ENCODE measurements around the gene CERS3.

DNA sequence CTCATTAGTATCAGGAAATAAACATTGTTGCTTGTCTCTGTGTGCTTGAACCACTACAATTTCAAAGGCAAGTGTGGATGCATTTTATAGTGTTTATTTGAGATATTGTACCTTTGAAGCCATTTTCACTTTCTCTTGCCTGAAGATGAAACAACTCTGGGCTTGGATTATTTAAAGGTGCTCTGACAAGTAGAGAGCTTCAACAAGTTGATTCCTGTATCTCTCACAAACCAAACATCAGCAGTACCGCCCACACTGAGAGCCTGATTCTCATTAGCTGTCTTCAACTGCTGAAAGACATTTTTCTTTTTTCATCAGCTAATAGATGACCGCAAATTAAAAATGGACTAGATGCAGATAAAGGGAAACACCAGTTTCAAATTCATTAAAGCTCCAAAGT, 806 bp upstream of the CERS3 start:
- TF ChIP-seq CTCF (conservative IDR thresholded peaks at IDR 0.05; ENCODE audit: low read depth, low read length), result no peak
- TF ChIP-seq EZH2 (IDR thresholded peaks at IDR 0.05; ENCODE audit: low read length, unreplicated experiment), result no peak

All from PC-3 (cell line).